Choroid plexus epithelial cell (primary cell): ENCODE data around the gene SMTNL2.
A peak's percentile ranks its signal among the peaks of the same experiment; 100 is the strongest.

Experiments used
- DNase-seq: peaks from one replicate; pipeline ENCODE4 v3.0.0-alpha.2; 2010; ENCODE audit warnings: low read depth
- H3K4me3 ChIP-seq: 2 replicates; pipeline ENCODE4 v1.5.1; 2011; ENCODE audit warnings: low read depth, mild to moderate bottlenecking, control low read depth, low read length, moderate library complexity
- TF ChIP-seq, protein P1 (sequence below): conservative IDR thresholded peaks from 2 replicates; pipeline ENCODE4 v1.5.1; 2011; ENCODE audit warnings: low read depth, mild to moderate bottlenecking, control low read depth, inconsistent platforms, low read length, moderate library complexity

SMTNL2 gene

GRCh38 chr17:4547118-4547906 is 37.0 kb upstream of the SMTNL2 start:
- TF ChIP-seq, protein P1, sequence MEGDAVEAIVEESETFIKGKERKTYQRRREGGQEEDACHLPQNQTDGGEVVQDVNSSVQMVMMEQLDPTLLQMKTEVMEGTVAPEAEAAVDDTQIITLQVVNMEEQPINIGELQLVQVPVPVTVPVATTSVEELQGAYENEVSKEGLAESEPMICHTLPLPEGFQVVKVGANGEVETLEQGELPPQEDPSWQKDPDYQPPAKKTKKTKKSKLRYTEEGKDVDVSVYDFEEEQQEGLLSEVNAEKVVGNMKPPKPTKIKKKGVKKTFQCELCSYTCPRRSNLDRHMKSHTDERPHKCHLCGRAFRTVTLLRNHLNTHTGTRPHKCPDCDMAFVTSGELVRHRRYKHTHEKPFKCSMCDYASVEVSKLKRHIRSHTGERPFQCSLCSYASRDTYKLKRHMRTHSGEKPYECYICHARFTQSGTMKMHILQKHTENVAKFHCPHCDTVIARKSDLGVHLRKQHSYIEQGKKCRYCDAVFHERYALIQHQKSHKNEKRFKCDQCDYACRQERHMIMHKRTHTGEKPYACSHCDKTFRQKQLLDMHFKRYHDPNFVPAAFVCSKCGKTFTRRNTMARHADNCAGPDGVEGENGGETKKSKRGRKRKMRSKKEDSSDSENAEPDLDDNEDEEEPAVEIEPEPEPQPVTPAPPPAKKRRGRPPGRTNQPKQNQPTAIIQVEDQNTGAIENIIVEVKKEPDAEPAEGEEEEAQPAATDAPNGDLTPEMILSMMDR = no peak
- DNase-seq = no peak
- no peak overlapping the region for H3K4me3 ChIP-seq

- no peak overlapping the region for H3K4me3 ChIP-seq
- TF ChIP-seq, protein P1 = no peak
- DNase-seq = no peak
Observed at GRCh38 chr17:4548061-4548461, 36.3 kb upstream of the SMTNL2 start.

- TF ChIP-seq, protein P1 = no peak
- DNase-seq = no peak
- no peak overlapping the region for H3K4me3 ChIP-seq
Observed at GRCh38 chr17:4548721-4549531, 35.4 kb upstream of the SMTNL2 start.

DNA sequence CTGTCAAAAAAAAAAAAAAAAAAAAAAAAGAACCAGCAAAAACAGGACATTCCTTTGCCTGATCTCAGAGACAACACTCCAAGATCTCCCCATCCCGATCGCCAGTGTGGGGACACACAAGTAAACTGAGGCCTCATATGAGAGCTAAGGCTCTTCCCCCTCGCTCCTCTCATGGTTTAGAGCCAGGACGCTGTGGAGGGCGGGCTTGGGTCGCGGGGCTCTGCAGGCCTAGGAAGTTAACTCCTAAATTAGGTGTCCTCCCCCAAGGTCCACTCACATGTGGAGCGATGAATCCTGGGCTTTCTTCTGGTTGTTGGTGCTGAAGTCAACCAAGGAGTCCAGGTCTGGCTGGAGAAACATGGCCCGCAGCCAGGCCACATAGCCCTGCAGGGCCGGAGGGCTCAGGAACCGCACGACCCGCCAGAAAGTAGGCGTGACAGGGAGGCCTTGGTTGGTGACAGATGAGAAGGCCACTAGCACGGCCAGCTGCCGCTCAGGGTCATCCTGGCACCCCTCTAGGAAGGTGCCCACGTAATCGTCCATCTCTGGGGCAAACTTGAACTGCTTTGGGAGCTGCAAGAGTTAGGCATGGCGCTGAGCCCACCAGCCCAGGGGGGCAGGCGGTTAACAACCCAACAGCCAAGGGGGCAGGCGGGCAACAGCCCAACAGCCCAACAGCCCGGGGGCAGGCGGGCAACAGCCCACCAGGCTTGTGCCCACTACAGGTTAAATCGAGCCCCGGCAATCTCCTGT is 34.4 kb upstream of the SMTNL2 start:
- TF ChIP-seq, protein P1 = no peak
- no peak for DNase-seq
- no peak overlapping the region for H3K4me3 ChIP-seq

- TF ChIP-seq, protein P1 = no peak
- no peak overlapping the region for H3K4me3 ChIP-seq
- DNase-seq = no peak
Observed at GRCh38 chr17:4550534-4551039, 33.7 kb upstream of the SMTNL2 start.

DNA sequence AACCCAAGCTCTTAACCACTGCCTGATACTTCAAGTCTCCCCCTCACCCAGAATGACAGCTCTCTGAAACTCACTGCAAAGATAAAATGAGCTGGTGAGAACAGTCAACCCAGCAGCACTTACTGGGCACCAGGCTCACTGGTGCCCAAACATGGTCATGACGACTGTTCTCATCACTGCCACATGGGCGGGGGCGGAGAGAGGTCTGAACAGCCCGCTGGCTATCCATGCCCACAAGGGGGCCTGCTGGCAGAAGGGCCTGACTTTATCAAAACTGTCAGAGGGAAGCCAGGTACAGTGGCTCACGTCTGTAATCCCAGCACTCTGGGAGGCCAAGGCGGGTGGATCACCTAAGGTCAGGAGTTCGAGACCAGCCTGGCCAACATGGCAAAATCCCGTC is 33.2 kb upstream of the SMTNL2 start:
- no peak overlapping the region for H3K4me3 ChIP-seq
- DNase-seq = no peak
- TF ChIP-seq, protein P1 = peak; percentile 16
